G401.6 (cell line): ENCODE data around the gene GYS1.
"Not testable (repeated sequence)": the region's sequence is repeated elsewhere in the genome, so short reads cannot be mapped to it uniquely, and the experiment has no call there.

ENCODE experiments used
- FAIRE-seq: peaks from 2 replicates; lab custom pipeline; 2012; peaks lifted over from hg19 to GRCh38; lab: Jason Lieb, UNC

GYS1 gene

DNA sequence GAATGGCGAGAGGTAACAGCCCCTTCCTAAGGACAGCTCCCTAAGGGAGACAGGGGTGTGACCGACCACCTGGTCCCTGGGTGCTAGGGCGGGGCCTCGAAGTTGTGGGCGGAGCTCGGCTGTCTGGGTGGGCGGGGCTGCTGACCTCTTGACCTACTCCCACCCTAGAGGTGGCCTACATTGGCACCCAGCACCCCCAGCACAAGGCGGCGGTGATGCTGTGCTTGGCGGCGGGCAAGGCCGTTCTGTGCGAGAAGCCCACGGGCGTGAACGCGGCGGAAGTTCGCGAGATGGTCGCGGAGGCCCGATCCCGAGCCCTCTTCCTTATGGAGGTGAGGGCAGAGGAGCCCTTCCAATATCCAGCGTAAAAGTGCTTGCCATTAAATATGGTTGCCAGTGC lies 57.2 kb downstream of the GYS1 start:
- FAIRE-seq = no peak

DNA sequence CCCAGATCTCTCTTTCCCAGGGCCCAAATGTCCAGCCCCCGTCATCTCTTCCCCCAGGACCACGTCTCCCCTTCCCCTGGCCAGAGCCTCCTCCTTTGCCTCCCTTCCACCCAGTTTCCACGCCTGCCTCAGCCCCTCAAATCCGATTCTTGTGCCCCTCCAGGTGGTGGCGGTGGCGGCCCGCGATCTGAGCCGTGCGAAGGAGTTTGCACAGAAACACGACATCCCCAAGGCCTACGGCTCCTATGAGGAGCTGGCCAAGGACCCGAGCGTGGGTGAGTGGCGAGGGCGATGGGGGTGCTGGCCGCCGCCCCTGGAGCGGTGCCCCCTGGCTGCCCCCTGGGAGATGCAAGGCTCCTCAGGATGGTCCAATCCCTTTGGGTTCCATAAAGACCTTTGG lies 58.3 kb downstream of the GYS1 start:
- FAIRE-seq = no peak

DNA sequence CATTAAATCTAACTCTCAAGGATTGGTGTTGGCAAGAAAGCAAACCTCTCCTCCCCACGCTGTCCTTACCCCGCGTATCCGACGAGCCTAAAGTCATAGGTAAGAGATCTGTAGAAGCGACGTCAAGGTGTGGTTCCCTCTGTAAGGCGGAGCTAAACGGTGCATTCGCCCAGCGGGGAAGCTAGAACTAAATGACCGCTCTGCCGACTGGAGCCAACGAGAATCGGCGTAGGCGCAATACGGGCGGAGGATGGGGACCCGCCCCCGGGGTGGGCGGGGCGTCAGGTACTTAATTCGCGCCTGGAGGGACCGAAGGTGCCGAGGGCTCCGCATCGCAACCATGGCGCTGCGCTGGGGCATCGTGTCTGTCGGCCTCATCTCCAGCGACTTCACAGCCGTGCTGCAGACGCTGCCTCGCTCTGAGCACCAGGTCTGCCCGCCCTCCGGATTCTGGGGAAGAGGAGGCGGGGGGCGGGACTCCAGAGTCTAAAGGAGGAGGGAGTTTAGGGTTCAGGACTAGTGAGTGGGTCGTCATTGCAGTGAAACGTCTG lies 59.7 kb downstream of the GYS1 start, which contains the start of gene DHDH:
Gene DHDH (plus strand): TSS at position 318 of the 551 bp plus-strand sequence. CDS start 23 bp downstream, at position 341.
- FAIRE-seq = peak; percentile 95

DNA sequence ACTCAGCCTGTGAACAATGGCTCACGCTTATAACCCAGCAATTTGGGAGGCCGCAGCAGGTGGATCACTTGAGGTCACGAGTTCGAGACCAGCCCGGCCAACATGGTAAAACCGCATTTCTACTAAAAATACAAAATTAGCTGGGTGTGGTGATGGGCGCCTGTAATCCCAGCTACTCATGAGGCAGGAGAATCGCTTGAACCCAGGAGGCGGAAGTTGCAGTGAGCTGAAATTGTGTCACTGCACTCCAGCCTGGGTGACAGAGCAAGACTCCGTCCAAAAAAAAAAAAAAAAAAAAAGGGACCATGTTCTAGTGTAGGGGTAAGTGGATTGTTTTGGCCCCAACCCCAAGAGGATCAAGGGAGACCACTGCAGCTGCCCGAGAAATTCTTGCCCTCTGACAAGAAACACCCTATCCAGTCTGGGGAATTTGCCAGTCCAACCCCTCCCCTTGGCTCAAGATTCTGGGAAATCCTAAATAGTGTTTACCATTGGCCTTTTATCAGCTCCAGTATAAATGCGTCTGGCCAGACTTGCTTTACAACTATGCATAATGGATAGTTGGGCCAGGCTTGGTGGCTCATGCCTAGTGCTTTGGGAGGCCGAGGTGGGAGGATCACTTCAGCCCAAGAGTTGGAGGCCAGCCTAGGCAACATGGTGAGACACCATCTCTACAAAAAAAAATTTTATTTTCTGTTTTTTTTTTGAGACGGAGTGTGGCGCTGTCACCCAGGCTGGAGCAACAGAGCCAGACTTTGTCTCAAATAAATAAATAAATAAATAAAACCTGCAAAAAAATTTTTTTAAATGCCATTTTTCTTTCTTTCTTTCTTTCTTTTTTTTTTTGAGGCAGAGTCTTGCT lies 64.7 kb downstream of the GYS1 start:
- no peak for FAIRE-seq

DNA sequence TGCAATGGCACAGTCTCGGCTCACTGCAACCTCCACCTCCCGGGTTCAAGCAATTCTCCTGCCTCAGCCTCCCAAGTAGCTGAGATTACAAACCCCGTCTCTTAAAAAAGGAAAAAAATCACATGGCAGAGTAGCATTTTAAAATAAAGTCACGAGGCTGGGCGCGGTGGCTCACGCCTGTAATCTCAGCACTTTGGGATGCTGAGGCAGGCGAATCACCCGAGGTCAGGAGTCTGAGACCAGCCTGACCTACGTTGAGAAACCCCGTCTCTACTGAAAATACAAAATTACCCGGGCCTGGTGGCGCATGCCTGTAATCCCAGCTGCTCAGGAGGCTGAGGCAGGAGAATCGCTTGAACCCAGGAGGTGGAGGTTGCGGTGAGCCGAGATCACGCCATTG lies 65.4 kb downstream of the GYS1 start:
- FAIRE-seq = not testable (repeated sequence)

DNA sequence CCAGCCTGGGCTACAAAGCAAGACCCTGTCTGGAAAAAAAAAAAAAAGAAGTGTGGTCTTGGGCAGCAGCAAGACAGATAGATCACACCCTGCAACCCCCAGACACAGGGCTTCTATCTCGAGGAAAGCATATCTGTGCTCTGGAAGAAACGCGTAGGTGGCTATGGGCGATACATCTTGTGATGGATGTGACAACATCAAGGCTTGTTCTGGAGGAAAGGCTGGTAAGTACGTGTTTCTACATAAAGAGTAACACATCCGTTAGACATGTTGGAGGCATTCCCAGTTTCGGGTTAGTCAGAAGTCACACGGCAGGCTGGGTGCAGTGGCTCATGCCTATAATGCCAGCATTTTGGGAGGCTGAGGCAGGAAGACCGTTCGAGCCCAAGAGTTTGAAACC lies 66.2 kb downstream of the GYS1 start:
- no peak for FAIRE-seq

DNA sequence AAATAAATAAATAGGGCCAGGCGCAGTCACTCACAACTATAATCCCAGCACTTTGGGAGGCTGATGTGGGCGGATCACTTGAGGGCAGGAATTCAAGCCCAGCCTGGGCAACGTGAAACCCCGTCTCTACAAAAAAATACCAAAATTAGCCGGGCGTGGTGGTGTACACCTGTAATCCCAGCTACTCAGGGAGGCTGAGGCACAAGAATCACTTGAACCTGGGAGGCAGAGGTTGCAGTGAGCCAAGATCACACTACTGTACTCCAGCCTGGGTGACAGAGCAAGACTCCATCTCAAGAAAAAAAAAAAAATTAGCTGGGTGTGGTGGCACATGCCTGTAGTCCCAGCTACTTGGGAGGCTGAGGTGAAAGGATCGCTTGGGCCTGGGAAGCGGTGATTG lies 67.2 kb downstream of the GYS1 start:
- not testable (repeated sequence) for FAIRE-seq

- FAIRE-seq = no peak
Observed at GRCh38 chr19:48925240-48925843, 67.8 kb downstream of the GYS1 start.

DNA sequence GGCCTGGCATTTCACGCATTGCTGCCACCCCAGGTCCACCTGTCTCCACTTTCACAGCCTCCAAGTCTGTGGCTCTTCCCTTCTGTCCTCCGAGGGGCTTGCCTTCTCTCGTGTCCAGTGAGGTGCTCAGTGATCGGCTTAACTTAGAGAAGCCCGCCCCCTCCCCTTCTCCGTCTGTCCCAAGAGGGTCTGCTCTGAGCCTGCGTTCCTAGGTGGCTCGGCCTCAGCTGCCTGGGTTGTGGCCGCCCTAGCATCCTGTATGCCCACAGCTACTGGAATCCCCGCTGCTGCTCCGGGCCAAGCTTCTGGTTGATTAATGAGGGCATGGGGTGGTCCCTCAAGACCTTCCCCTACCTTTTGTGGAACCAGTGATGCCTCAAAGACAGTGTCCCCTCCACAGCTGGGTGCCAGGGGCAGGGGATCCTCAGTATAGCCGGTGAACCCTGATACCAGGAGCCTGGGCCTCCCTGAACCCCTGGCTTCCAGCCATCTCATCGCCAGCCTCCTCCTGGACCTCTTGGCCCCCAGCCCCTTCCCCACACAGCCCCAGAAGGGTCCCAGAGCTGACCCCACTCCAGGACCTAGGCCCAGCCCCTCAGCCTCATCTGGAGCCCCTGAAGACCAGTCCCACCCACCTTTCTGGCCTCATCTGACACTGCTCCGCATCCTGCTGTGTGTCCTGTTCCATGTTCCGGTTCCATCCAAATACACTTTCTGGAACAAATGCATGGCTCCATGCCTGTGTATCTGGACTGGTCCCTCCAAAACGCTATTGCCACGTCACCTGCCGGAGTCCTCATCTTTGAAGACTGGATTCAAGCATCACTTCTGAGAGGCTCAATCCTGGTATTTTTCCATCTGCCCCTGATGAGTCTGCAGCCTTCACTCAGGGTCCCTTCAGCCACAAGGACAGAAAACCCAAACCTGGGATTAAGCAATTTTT lies 70.3 kb downstream of the GYS1 start:
- no peak for FAIRE-seq

- no peak for FAIRE-seq
Observed at GRCh38 chr19:48921721-48922500, 71.2 kb downstream of the GYS1 start.

DNA sequence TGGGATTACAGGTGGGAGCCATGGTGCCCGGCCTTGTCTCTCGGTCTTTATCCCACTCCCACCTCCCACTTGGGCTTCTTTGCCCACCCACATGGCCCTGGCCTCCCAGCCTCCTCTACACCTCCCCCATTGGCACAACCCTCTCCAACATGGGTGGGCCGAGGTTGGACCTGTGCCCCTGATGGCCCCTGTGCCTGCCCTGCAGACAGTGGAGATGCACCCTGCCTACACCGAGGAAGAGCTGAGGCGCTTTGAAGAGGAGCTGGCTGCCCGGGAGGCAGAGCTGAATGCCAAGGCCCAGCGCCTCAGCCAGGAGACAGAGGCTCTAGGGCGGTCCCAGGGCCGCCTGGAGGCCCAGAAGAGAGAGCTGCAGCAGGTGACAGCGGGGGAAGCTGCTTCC lies 72.2 kb downstream of the GYS1 start:
- no peak for FAIRE-seq

DNA sequence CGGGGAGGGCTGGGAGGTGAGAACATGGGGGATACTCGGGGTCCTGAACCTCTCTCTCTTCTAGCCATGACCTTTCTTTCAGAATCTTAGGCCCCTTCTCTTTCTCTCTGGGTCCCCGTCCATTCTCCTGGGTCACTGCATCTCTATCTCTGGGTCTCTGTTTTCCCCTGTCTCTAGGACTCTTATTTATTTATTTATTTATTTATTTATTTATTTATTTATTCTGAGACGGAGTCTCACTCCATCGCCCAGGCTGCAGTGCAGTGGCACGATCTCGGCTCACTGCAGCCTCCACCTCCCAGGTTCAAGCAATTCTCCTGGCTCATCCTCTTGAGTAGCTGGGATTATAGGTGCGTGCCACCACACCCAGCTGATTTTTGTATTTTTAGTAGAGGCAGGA lies 73.8 kb downstream of the GYS1 start:
- FAIRE-seq = not testable (repeated sequence)

GRCh38 chr19:48918801-48919247 lies 74.3 kb downstream of the GYS1 start:
- peak; percentile 71 for FAIRE-seq
